ENCODE data around the gene RAB5B.
"Not testable (repeated sequence)": the region's sequence is repeated elsewhere in the genome, so short reads cannot be mapped to it uniquely, and the experiment has no call there.

RAB5B gene

DNA sequence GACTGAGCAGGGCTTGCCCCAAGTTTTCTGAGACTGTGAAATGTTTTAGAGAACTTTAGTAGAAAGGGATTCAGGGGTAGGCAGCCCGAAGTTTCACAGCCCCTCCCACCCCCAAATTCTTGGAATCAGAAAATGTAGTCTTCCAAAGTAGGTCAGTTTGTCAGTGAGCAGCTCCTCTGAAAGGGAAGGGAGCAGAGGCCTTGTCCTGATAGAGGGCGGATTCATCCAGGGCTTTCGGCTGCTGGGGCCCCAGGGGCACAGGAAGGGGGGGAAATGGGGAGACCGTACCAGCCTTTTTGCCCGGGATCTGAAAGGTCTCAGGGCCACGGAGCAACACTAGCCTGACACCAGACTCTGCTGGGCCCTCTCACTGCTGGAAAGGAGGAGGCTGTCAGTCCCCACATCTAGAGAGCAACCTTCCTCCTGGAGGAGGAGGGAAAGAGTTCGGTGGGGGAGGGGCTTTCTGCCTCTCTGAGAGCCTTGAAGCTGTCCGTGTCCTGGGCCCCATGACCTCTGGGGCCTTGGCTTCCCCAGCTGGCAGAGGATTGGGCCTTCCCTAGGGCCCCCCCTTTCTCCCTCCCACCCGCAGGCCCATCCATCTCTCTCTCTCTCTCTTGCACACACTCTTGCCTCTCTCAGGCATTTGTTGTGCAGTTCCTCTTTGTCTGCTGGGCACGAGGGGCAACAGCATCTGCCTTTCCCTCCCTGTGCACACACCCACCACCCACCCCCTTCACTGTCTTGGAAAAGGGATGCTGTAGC, 46.7 kb downstream of the RAB5B start, which contains the start of gene IKZF4:
IKZF4 (plus strand) TSS at position 621 of the 762 bp plus-strand sequence. CDS start 451 bp downstream, outside the sequence.
- DNase-seq: peak; percentile 32

DNA sequence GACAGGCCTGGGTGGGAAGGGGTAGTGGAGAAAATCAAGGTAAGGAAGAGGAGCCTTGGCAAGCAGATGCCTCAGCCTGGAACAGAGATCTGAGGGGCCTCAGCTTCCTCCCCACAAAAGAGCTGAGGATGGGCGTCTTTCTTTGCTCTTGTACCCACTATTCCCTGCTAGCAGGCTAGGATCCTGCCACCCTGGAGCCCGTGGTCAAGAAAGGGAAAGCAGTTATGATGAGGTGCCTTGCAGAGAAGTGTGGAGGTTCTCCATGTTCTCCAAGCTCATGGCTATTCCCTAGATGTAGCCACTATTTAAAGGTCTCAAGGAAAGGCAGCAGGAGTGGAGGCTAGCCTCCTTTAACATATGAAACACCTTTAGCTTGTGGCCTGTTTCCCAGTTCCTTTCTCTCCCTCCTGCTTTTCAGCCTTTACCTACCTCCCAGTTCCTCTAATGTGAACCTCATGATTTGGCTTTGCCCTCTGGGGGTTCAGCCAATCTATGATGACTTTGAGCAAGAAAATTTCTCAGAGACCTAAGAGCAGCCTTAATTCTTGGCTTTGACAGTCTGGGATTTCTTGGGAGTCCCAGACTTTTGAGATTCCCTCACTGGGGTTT, 48.1 kb downstream of the RAB5B start:
- no peak for DNase-seq

DNA sequence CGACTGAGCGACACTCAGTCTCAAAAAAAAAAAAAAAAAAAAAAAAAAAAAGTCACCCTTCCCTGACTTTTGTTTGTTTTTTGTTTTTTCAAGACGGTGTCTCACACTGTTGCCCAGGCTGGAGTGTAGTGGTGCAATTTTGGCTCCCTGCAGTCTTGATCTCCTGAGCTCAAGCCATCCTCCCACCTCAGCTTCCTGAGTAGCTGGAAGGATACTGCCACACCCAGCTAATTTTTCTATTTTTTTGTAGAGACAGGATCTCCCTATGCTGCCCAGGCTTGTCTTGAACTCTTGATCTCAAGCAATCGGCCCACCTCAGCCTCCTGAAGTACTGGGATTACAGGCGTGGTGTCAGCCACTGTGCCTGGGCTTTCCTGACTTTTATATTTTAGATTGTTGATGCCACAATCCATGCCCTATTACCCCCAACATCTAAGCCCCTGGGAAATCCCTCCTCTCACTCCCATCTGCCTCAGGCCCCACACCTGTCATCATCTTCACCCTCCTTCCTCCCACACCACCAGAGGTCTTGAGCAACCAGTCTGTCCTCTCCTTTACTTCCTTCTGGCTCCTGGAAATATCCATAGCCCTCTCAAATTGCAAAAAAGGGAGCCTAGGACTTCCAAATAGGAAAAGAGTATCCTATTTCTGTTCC, 54.8 kb downstream of the RAB5B start:
- DNase-seq: no peak

DNA sequence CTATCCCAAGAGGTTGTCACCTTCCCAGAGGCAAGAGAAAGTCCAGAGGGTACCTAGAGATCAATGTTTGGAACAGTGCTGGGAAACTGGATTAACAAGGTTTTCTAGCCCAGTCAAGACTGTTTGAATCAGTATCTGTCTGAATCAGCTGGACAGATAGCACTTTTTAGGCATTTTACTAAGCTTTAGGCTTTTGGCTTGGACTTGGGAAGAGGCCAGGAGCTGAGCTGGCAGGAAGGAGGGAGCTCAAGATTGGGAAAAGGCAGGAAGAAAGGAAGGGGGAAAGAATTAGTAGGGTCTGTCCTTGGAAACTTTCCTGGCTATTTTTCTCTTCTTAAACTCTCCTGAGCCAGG, 55.3 kb downstream of the RAB5B start:
- peak; percentile 41 for DNase-seq

DNA sequence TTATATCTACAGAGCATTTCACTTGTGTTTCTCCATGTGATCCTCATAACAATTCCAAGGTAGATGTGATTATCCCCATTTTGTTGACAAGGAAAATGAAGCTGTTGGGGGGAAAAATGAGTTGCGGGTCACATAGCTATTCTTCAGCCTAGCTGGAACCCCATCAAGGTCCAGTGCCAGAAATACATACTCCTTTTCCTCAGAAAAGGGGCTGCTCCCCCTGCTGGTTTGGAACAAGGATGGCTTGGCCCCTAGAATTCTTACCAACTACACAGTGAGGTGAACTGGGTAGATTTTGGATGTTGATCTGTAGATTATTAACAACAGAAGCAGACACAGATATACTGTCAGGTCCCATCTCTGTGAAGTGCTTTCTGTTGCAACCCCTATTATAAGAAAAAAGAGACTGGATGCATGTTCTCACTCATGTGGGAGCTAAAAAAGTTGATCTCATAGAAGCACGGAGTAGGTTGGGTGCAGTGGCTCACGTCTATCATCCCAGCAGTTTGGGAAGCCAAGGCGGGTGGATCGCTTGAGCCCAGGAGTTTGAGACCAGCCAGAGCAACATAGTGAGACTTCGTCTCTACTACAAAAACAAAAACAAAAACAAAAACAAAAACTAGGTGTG, 55.9 kb downstream of the RAB5B start:
- DNase-seq: peak; percentile 67

DNA sequence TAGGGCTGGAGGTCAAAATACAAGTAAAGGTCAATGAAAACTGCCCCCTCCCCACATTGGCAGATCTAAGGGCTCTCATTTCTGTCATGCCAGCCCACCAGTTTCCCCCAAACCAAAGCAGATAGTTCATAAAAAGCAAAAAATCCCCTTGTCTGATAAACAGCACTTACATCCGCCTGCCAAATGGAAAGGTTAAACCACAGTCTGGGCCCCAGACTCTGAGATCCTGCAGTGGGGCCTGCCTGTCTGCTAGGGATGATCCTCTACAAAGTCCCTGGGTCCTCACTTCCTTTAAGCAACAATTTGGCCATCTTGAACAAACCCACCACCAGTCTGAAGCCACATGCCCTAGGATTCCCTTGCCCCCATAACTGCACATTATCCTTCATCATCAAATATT, 58.1 kb downstream of the RAB5B start:
- no peak for DNase-seq

DNA sequence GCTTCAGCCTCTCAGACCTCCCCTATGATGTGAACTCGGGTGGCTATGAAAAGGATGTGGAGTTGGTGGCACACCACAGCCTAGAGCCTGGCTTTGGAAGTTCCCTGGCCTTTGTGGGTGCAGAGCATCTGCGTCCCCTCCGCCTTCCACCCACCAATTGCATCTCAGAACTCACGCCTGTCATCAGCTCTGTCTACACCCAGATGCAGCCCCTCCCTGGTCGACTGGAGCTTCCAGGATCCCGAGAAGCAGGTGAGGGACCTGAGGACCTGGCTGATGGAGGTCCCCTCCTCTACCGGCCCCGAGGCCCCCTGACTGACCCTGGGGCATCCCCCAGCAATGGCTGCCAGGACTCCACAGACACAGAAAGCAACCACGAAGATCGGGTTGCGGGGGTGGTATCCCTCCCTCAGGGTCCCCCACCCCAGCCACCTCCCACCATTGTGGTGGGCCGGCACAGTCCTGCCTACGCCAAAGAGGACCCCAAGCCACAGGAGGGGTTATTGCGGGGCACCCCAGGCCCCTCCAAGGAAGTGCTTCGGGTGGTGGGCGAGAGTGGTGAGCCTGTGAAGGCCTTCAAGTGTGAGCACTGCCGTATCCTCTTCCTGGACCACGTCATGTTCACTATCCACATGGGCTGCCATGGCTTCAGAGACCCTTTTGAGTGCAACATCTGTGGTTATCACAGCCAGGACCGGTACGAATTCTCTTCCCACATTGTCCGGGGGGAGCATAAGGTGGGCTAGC, 60.9 kb downstream of the RAB5B start:
- no peak for DNase-seq

DNA sequence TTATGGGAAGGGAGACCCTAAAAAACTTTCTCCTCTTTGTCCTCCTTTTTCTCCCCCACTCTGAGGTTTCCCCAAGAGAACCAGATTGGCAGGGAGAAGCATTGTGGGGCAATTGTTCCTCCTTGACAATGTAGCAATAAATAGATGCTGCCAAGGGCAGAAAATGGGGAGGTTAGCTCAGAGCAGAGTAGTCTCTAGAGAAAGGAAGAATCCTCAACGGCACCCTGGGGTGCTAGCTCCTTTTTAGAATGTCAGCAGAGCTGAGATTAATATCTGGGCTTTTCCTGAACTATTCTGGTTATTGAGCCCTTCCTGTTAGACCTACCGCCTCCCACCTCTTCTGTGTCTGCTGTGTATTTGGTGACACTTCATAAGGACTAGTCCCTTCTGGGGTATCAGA, 63.3 kb downstream of the RAB5B start:
- no peak for DNase-seq

DNA sequence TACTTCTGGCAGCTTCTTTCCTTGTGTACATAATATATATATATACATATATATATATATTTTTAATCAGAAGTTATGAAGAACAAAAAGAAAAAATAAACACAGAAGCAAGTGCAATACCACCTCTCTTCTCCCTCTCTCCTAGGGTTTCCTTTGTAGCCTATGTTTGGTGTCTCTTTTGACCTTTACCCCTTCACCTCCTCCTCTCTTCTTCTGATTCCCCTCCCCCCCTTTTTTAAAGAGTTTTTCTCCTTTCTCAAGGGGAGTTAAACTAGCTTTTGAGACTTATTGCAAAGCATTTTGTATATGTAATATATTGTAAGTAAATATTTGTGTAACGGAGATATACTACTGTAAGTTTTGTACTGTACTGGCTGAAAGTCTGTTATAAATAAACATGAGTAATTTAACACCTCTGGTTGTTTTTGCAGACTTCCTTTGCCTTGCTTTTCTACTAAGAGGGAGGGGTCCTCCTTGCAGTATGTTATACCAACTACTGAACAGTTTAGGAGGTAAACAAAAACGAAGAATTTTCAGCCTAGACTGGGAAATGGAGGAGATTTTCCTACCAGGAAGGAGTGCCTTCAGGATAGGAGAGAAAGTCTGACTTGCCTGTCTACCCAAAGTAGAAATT, 64.3 kb downstream of the RAB5B start:
- DNase-seq: no peak

DNA sequence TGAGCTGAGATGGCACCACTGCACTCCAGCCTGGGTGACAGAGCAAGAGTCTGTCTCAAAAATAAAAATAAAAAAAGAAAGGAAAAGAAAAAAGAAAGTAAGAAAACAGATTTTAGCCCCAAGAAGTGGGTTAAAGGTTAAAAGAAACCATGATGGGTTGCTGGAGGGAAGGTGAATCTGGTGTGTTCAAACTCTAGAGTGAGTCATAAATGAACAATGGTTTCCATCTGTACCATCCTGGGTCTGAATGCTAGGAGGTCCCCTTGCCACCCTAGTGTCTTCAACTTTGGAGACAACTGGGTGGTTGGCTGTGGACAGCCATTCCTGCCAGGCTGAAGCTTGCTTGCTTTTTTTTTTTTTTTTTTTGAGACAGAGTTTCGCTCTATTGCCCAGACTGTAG, 66.3 kb downstream of the RAB5B start:
- DNase-seq: no peak

DNA sequence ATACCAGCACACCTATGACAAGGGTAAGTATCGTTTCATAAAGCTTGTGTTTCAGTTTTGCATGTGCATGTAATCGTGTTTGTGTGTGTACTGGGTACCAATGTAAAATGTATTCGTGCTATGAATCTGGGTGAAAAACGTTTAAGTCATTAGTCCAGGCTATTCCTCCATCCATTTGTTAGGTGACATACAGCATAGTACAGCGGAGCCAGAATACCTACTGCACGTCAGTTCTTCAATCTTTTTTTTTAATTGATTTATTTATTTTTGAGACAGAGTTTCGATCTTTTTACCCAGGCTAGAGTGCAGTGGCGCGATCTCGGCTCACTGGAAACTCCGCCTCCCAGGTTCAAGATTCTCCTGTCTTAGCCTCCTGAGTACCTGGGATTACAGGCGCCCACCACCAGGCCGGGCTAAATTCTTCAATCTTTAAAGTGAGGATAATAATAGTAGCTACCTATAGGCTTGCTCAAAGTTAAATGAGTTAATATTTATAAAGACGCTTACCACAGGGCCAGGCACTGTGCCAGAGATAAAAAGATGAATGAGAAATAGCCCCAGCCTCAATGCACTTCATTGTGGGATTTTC, 67.2 kb downstream of the RAB5B start:
- DNase-seq: no peak

DNA sequence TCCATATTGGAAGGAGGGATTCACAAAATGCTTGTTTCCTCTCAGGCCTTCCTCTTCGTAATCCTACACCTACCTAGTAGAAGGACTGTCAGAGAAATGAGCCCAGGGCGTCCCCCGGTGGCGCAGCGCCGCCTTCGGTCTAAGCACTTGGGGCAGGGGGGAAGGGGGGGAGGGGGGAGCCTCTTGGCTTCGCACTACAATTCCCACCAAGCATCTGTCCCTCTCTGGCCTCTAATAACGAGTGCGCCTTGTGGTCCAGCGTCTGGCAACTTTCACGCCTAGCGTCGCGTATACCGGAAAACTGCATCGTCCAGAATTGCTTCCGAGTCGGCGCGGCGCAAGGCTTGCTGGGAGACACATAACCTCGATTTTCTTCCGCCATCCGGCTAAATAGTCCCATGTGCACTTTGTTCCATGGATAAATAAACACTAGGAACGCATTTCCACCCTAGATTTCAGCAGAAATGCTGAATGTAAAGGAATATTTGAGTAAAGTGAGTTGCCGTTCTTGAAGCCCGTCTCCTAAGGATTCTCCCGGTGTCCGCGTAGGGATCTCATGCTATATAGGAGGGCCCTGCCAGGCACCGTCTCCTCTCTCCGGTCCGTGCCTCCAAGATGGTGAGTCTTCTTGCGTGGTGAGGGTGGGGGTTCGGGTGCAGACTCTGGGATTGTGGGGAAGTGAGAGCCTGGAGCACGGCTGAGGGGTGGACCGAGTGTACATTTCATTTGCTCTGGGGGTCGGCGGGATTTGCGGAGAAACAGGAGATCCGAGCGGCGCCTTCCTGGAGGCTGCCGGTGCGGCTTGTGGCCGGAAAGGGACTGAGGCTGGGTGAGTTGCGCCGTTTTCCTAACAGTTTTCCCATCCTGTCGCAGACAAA, 67.9 kb downstream of the RAB5B start, which contains the start of gene RPS26:
RPS26 (plus strand) TSS at position 367 of the 878 bp plus-strand sequence; CDS start at position 616, 249 bp downstream.
- DNase-seq: peak; percentile 100

DNA sequence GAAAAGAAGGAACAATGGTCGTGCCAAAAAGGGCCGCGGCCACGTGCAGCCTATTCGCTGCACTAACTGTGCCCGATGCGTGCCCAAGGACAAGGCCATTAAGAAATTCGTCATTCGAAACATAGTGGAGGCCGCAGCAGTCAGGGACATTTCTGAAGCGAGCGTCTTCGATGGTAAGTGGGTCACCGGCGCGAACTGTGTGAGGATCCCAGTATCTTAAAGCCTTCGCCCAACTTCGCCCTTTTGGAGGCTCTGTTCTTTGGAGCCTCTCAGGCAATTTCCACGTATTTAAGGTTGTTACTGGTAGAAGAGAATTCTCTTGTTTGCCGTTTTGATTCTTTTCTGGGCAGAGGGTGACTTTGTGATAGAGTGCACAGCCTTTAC, 68.5 kb downstream of the RAB5B start:
- not testable (repeated sequence) for DNase-seq

DNA sequence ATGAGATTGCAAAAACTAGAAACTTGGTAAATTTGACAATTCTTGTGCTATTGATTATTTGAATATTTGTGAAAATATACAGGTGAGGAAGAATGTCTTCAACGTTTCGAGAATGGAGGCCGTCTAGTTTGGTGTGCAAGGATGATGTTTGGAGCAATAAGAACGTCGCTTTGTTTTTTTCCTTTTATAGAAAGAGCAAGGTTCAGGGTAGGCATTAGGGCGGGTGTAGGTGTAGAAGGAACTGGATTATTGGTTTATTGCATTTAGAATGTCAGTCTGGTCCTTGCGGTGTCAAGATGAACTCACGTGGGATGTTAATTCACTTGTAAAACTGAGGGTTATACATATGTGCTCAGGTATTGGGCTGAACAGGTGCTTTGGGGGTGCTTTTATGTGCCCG, 69.0 kb downstream of the RAB5B start:
- no peak for DNase-seq
